ENCODE results near the gene ZNF44.

Gene ZNF44

GRCh38 chr19:12261554-12261953, 33.1 kb downstream of the ZNF44 start:
- DNase-seq (ENCODE audit: low read depth in 3 of 3), result no peak

- DNase-seq (ENCODE audit: low read depth in 3 of 3), result no peak
Observed at GRCh38 chr19:12260861-12261260, 33.8 kb downstream of the ZNF44 start.

- no peak for DNase-seq (ENCODE audit: low read depth in 3 of 3)
Observed at GRCh38 chr19:12260236-12260635, 34.4 kb downstream of the ZNF44 start.

GRCh38 chr19:12255372-12255771, 39.3 kb downstream of the ZNF44 start:
- DNase-seq (ENCODE audit: low read depth in 3 of 3), result no peak

- no peak for DNase-seq (ENCODE audit: low read depth in 3 of 3)
Observed at GRCh38 chr19:12247644-12248222, 47.0 kb downstream of the ZNF44 start.

- no peak for DNase-seq (ENCODE audit: low read depth in 3 of 3)
Observed at GRCh38 chr19:12244370-12244769, 50.3 kb downstream of the ZNF44 start.

GRCh38 chr19:12237143-12237839, 57.4 kb downstream of the ZNF44 start:
- DNase-seq (ENCODE audit: low read depth in 3 of 3), result no peak

- no peak for DNase-seq (ENCODE audit: low read depth in 3 of 3)
Observed at GRCh38 chr19:12232961-12233360, 61.7 kb downstream of the ZNF44 start.

- no peak for DNase-seq (ENCODE audit: low read depth in 3 of 3)
Observed at GRCh38 chr19:12230751-12231733, 63.6 kb downstream of the ZNF44 start.

- no peak for DNase-seq (ENCODE audit: low read depth in 3 of 3)
Observed at GRCh38 chr19:12229990-12230389, 64.7 kb downstream of the ZNF44 start.

GRCh38 chr19:12224676-12225075, 70.0 kb downstream of the ZNF44 start:
- DNase-seq (ENCODE audit: low read depth in 3 of 3), result no peak

GRCh38 chr19:12222980-12223630, 71.6 kb downstream of the ZNF44 start:
- no peak for DNase-seq (ENCODE audit: low read depth in 3 of 3)
